OCI-LY3 (cell line): Measurements from ENCODE around the gene OR52M1.

ENCODE experiments used
- EZH2phosphoT487 ChIP-seq: fragments of 200-600 bp; shearing (Covaris generic); IDR thresholded peaks from 2 replicates; pipeline ENCODE4 v1.6.1; 2018; ENCODE audit warnings: antibody characterized with exemption, mixed run types, low read depth
- TF ChIP-seq, protein P1 (sequence below): fragments of 200-600, 300-600 bp; sonication (generic); IDR thresholded peaks from 2 replicates; pipeline ENCODE4 v1.5.1; 2014; ENCODE audit warnings: antibody characterized with exemption, low read length, low read depth

DNA sequence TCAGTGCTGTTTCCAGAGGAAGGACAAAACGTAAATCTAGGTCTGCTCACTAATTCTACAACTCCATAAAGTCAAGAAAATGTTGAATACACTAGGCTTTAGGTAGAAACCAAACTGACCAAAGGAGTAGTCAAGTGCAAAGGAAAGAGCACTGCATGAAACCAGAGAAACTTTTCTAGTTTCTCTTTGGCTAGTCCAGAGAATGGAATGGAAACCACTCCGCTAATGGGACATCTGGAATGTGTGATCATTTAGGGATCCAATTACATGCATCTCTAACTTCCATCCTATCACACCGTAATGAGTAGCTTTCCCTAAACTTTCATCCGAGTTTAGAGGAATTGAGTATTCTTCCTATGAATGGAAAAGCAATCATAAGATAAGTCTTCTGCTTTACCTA is 2.4 kb downstream of the OR52M1 start:
- TF ChIP-seq, protein P1, sequence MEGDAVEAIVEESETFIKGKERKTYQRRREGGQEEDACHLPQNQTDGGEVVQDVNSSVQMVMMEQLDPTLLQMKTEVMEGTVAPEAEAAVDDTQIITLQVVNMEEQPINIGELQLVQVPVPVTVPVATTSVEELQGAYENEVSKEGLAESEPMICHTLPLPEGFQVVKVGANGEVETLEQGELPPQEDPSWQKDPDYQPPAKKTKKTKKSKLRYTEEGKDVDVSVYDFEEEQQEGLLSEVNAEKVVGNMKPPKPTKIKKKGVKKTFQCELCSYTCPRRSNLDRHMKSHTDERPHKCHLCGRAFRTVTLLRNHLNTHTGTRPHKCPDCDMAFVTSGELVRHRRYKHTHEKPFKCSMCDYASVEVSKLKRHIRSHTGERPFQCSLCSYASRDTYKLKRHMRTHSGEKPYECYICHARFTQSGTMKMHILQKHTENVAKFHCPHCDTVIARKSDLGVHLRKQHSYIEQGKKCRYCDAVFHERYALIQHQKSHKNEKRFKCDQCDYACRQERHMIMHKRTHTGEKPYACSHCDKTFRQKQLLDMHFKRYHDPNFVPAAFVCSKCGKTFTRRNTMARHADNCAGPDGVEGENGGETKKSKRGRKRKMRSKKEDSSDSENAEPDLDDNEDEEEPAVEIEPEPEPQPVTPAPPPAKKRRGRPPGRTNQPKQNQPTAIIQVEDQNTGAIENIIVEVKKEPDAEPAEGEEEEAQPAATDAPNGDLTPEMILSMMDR: no peak
- no peak for TF ChIP-seq EZH2phosphoT487
